HEK293 (cell line): Measurements from ENCODE around the gene OPHN1.

Source experiments
- CTCF ChIA-PET: fragments of 350-600 bp; formaldehyde crosslinking; extraction: SDS; loops from one replicate; lab custom pipeline; 2021; ENCODE audit warnings: antibody characterized with exemption; lab: Yijun Ruan, JAX
- POLR2A ChIA-PET: fragments of 300-600 bp; formaldehyde crosslinking; extraction: SDS; loops from one replicate; lab custom pipeline; 2020; ENCODE audit warnings: antibody characterized with exemption, inconsistent platforms; lab: Yijun Ruan, JAX
- H3K27ac ChIP-seq: fragments of 200-500 bp; sonication (Bioruptor generic); 2 replicates; pipeline ENCODE4 v1.5.1; 2014; ENCODE audit warnings: low read depth, low read length, control low read depth, inconsistent platforms; ENCODE audit errors: extremely low read depth
- H3K36me3 ChIP-seq, 2 experiments: fragments of 200-500 bp in 1 of 2; sonication (Bioruptor generic) in 1 of 2; 1 replicate in 1 of 2; 2 replicates in 1 of 2; pipeline ENCODE4 v1.5.1; 2014 to 2017; ENCODE audit warnings: inconsistent platforms in 2 of 2, low read length in 2 of 2; ENCODE audit not compliant: control insufficient read depth in 2 of 2, insufficient read depth in 1 of 2
- H3K4me1 ChIP-seq: fragments of 200-500 bp; sonication (Bioruptor generic); 2 replicates; pipeline ENCODE4 v1.5.1; 2014; ENCODE audit warnings: mild to moderate bottlenecking, low read length, inconsistent platforms; ENCODE audit not compliant: control insufficient read depth, insufficient read depth
- H3K4me3 ChIP-seq: 2 replicates; pipeline ENCODE4 v1.5.1; 2011; ENCODE audit warnings: low read depth, mild to moderate bottlenecking, control low read depth, low read length, moderate library complexity
- H3K9me3 ChIP-seq: fragments of 200-500 bp; sonication (Bioruptor generic); 2 replicates; pipeline ENCODE4 v1.5.1; 2014; ENCODE audit warnings: low read depth, low read length, inconsistent platforms; ENCODE audit not compliant: control insufficient read depth, insufficient read depth
- AEBP2 ChIP-seq: fragments of 450-650 bp; formaldehyde crosslinking; IDR thresholded peaks from 2 replicates; pipeline ENCODE4 v1.5.1; 2016; ENCODE audit warnings: missing biosample characterization, missing genetic modification characterization, borderline replicate concordance
- EGR2 ChIP-seq: fragments of 450-650 bp; formaldehyde crosslinking; IDR thresholded peaks from 2 replicates; pipeline ENCODE4 v1.5.1; 2016; ENCODE audit warnings: low read depth, missing biosample characterization, missing genetic modification characterization
- HIC1 ChIP-seq: fragments of 450-650 bp; formaldehyde crosslinking; IDR thresholded peaks from 2 replicates; pipeline ENCODE4 v1.5.1; 2016; ENCODE audit warnings: missing biosample characterization, missing genetic modification characterization
- KLF16 ChIP-seq: fragments of 450-650 bp; formaldehyde crosslinking; IDR thresholded peaks from 2 replicates; pipeline ENCODE4 v1.5.1; 2017; ENCODE audit warnings: missing biosample characterization, missing genetic modification characterization
- KLF7 ChIP-seq: fragments of 450-650 bp; formaldehyde crosslinking; IDR thresholded peaks from 2 replicates; pipeline ENCODE4 v1.5.1; 2016; ENCODE audit warnings: missing biosample characterization, missing genetic modification characterization, borderline replicate concordance
- OSR2 ChIP-seq: fragments of 450-650 bp; formaldehyde crosslinking; IDR thresholded peaks from 2 replicates; pipeline ENCODE4 v1.5.1; 2016; ENCODE audit warnings: missing biosample characterization, missing genetic modification characterization
- SALL2 ChIP-seq: fragments of 450-650 bp; formaldehyde crosslinking; IDR thresholded peaks from 2 replicates; pipeline ENCODE4 v1.5.0; 2017; ENCODE audit warnings: missing biosample characterization, mild to moderate bottlenecking, missing genetic modification characterization, borderline replicate concordance
- SETDB1 ChIP-seq: IDR thresholded peaks from one replicate; pipeline ENCODE4 v1.6.1; 2017; ENCODE audit warnings: mild to moderate bottlenecking, low read length, moderate library complexity, mixed read lengths; ENCODE audit not compliant: insufficient read length
- TRIM28 ChIP-seq: IDR thresholded peaks from 2 replicates; pipeline ENCODE4 v1.6.1; 2011; ENCODE audit warnings: low read length, control low read depth, borderline replicate concordance
- YY1 ChIP-seq: fragments of 450-650 bp; formaldehyde crosslinking; IDR thresholded peaks from 2 replicates; pipeline ENCODE4 v1.5.1; 2018; ENCODE audit warnings: missing biosample characterization, missing genetic modification characterization
- YY2 ChIP-seq: fragments of 450-650 bp; formaldehyde crosslinking; IDR thresholded peaks from 2 replicates; pipeline ENCODE4 v1.5.1; 2016; ENCODE audit warnings: missing biosample characterization, missing genetic modification characterization
- ZFP37 ChIP-seq: fragments of 450-650 bp; formaldehyde crosslinking; IDR thresholded peaks from 2 replicates; pipeline ENCODE4 v1.5.1; 2016; ENCODE audit warnings: missing biosample characterization, missing genetic modification characterization
- ZFP41 ChIP-seq: fragments of 450-650 bp; formaldehyde crosslinking; IDR thresholded peaks from 2 replicates; pipeline ENCODE4 v1.5.1; 2016; ENCODE audit warnings: missing biosample characterization, missing genetic modification characterization, borderline replicate concordance
- ZNF10 ChIP-seq: fragments of 450-650 bp; formaldehyde crosslinking; IDR thresholded peaks from 2 replicates; pipeline ENCODE4 v1.5.1; 2017; ENCODE audit warnings: missing biosample characterization, missing genetic modification characterization
- ZNF16 ChIP-seq: fragments of 450-650 bp; formaldehyde crosslinking; IDR thresholded peaks from 2 replicates; pipeline ENCODE4 v1.5.1; 2016; ENCODE audit warnings: low read depth, missing biosample characterization, missing genetic modification characterization
- ZNF19 ChIP-seq: fragments of 450-650 bp; formaldehyde crosslinking; IDR thresholded peaks from 2 replicates; pipeline ENCODE4; 2016; ENCODE audit warnings: missing biosample characterization, missing genetic modification characterization, low read depth
- ZNF211 ChIP-seq: fragments of 450-650 bp; formaldehyde crosslinking; IDR thresholded peaks from 2 replicates; pipeline ENCODE4 v1.5.1; 2016; ENCODE audit warnings: low read depth, missing biosample characterization, missing genetic modification characterization
- ZNF404 ChIP-seq: fragments of 450-650 bp; formaldehyde crosslinking; IDR thresholded peaks from 2 replicates; pipeline ENCODE4 v1.5.1; 2017; ENCODE audit warnings: missing biosample characterization, missing genetic modification characterization
- ZNF510 ChIP-seq: fragments of 450-650 bp; formaldehyde crosslinking; IDR thresholded peaks from 2 replicates; pipeline ENCODE4 v1.5.1; 2018; ENCODE audit warnings: mild to moderate bottlenecking, missing genetic modification characterization, missing biosample characterization; ENCODE audit not compliant: insufficient replicate concordance
- ZNF548 ChIP-seq: fragments of 450-650 bp; formaldehyde crosslinking; IDR thresholded peaks from 2 replicates; pipeline ENCODE4 v1.5.1; 2016; ENCODE audit warnings: missing biosample characterization, missing genetic modification characterization
- ZNF580 ChIP-seq: fragments of 450-650 bp; formaldehyde crosslinking; IDR thresholded peaks from 2 replicates; pipeline ENCODE4 v1.5.1; 2016; ENCODE audit warnings: missing biosample characterization, missing genetic modification characterization
- ZNF670 ChIP-seq: fragments of 450-650 bp; formaldehyde crosslinking; IDR thresholded peaks from 2 replicates; pipeline ENCODE4 v1.5.1; 2016; ENCODE audit warnings: missing biosample characterization, missing genetic modification characterization, low read depth
- ZNF707 ChIP-seq: fragments of 450-650 bp; formaldehyde crosslinking; IDR thresholded peaks from 2 replicates; pipeline ENCODE4 v1.5.1; 2016; ENCODE audit warnings: missing biosample characterization, missing genetic modification characterization
- ZNF785 ChIP-seq: fragments of 450-650 bp; formaldehyde crosslinking; IDR thresholded peaks from 2 replicates; pipeline ENCODE4 v1.5.1; 2016; ENCODE audit warnings: missing biosample characterization, missing genetic modification characterization
- ZNF792 ChIP-seq: fragments of 450-650 bp; formaldehyde crosslinking; IDR thresholded peaks from 2 replicates; pipeline ENCODE4 v1.5.1; 2016; ENCODE audit warnings: missing biosample characterization, missing genetic modification characterization

OPHN1 gene

GRCh38 chrX:68045008-68045577, 388.2 kb downstream of the OPHN1 start (continued):
- TF ChIP-seq SALL2 (no peak), ZNF548 (tag by site-specific recombination) (no peak), HIC1 (tag by site-specific recombination) (no peak), ZNF211 (tag by site-specific recombination) (no peak)

DNA sequence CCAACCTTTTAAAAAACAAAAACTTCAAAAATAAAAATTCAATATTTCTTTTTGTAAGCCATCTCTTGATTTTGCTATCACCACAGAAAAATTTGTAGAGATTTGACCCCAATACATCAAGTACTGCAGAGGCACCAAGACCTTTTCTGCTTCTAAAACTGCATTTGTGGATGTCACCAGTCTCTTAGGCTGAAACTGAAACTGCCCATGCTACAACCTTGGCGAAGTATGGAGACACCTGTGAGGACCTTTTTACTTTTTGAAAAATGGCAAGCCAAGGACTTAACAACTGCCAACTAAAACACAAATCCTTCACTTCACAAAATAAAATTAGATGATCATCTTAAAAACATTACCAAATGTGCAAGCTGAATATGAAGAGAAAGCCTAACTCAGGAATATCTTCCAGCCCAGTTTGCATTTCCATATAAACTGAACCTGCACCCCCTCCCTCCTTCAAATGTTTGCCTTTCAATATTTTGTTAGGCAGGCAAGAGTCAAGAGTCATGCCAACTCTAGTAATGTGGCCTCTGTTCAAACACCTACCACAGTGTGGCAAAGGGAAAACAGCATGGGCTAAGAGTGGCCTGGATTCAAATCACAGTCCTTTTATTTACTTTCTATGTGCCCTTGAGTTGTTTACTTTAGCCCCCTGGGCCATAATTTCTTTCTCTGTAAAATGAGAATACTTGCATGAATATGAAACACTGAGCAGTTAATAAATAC, 389.4 kb downstream of the OPHN1 start:
- ChIA-PET POLR2A (no interaction called here), CTCF (no interaction called here)
- no peak for TF ChIP-seq SETDB1
- TF ChIP-seq ZNF707: no peak

GRCh38 chrX:68041110-68041509, 392.2 kb downstream of the OPHN1 start:
- ChIA-PET POLR2A (no interaction called here), CTCF (interaction anchor here (0.5 to 0.6 kb wide), 3 partner anchors 36 to 688 kb away, joined by 3 to 5 read pairs (median 3); no protein-coding TSS in a partner anchor)
- H3K27ac ChIP-seq: no peak overlapping the region
- no peak overlapping the region for H3K4me3 ChIP-seq
- H3K36me3 ChIP-seq: no peaks in the 10 kb centered on the region
- TF ChIP-seq ZNF792 (tag by site-specific recombination): no peak
- TF ChIP-seq YY1 (tag by site-specific recombination): no peak
- no peak for TF ChIP-seq ZNF16 (tag by site-specific recombination)
- no peak for TF ChIP-seq KLF16
- no peak for TF ChIP-seq KLF7
- no peak for TF ChIP-seq OSR2 (tag by site-specific recombination)
- TF ChIP-seq TRIM28: no peak
- no peak for TF ChIP-seq ZNF510 (tag by site-specific recombination)
- TF ChIP-seq EGR2: no peak
- no peak for TF ChIP-seq ZNF670 (tag by site-specific recombination)
- TF ChIP-seq ZNF580 (tag by site-specific recombination): no peak
- no peak for TF ChIP-seq ZNF10 (tag by site-specific recombination)
- TF ChIP-seq ZNF19: no peak
- TF ChIP-seq ZNF404 (tag by site-specific recombination): no peak
- no peak for TF ChIP-seq AEBP2 (tag by site-specific recombination)
- no peak for TF ChIP-seq SALL2
- TF ChIP-seq YY2: no peak
- TF ChIP-seq ZFP37 (tag by site-specific recombination): no peak
- TF ChIP-seq ZNF785 (tag by site-specific recombination): no peak
- no peak for TF ChIP-seq ZFP41 (tag by site-specific recombination)
- no peaks in the 10 kb centered on the region; the same call in 1 of the 2 replicates for H3K9me3 ChIP-seq
- no peaks in the 10 kb centered on the region for H3K4me1 ChIP-seq

More for the DNA sequence above, 389.4 kb downstream of the OPHN1 start:
- H3K9me3 ChIP-seq: no peaks in the 10 kb centered on the region
- no peaks in the 10 kb centered on the region for H3K4me1 ChIP-seq
- H3K27ac ChIP-seq: no peak overlapping the region
- peaks cover 0 to 5% of the 10 kb centered on the region in 2 experiments; a peak in 1 of 3 replicates for H3K36me3 ChIP-seq
- no peak overlapping the region for H3K4me3 ChIP-seq
